ENCODE data around the gene RPS6KA1. TPM values are rescaled to one million over a fixed set of nuclear protein-coding genes. Genes with fewer than 3 reads are reported as not detected.

The RPS6KA1 gene
- total and polyA plus RNA-seq, 2 of the 13 experiments (the other 11 are each of a cell fraction or from before 2014, with no cell fraction given), result 19.6 to 24.2 TPM

DNA sequence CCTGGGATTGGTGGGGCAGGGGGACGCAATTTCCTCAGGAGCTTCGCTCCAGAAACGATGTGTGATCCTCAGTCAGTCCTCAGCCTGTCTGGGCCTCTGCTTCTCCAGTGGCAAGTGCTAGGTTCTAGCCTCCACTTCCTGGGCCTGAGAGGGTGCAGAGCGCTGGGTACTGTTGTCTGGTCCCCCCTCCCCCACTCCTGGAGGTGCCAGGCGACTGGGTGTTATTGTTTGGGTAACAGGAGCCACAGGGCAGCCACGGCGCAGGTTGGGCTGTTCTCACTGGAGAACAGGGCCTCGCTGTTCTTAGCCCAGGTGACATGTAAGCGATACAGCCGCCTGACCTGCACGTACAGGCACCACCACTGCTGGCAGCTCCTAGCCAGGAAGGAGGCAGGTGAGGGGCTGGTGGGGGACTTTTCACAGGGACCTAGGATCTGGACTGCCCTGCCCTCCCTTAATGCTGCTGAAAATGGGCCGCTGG is 2.1 kb downstream of the RPS6KA1 start (continued):
- TF ChIP-seq SP2 (CRISPR knock-in tag; IDR thresholded peaks at IDR 0.05) (no peak), MAZ (IDR thresholded peaks at IDR 0.05; ENCODE audit: borderline replicate concordance, low read depth, low read length) (no peak), MAZ (CRISPR knock-in tag; IDR thresholded peaks at IDR 0.05; ENCODE audit: low read depth) (0 out of 2 replicates have a peak, but pooled peaks have one; percentile 7), ZBTB38 (CRISPR knock-in tag; IDR thresholded peaks at IDR 0.05) (peak; percentile 53; the same call in 1 of the 2 replicates), ZNF552 (CRISPR knock-in tag; IDR thresholded peaks at IDR 0.05; ENCODE audit: borderline replicate concordance) (no peak), SALL2 (CRISPR knock-in tag; IDR thresholded peaks at IDR 0.05) (no peak), KDM5B (CRISPR knock-in tag; IDR thresholded peaks at IDR 0.05; ENCODE audit: borderline replicate concordance) (0 out of 2 replicates have a peak, but pooled peaks have one; percentile 40), GATAD1 (CRISPR knock-in tag; IDR thresholded peaks at IDR 0.05) (no peak), EED (CRISPR knock-in tag; IDR thresholded peaks at IDR 0.05) (0 out of 2 replicates have a peak, but pooled peaks have one; percentile 27), ZNF546 (CRISPR knock-in tag; conservative IDR thresholded peaks at IDR 0.05) (no peak), PRMT3 (CRISPR knock-in tag; IDR thresholded peaks at IDR 0.05; ENCODE audit: borderline replicate concordance, low read depth) (no peak), KAT7 (CRISPR knock-in tag; IDR thresholded peaks at IDR 0.05; ENCODE audit: borderline replicate concordance) (no peak), MAFF (IDR thresholded peaks at IDR 0.05; ENCODE audit: low read depth, low read length) (no peak)
- TF ChIP-seq, protein P1, sequence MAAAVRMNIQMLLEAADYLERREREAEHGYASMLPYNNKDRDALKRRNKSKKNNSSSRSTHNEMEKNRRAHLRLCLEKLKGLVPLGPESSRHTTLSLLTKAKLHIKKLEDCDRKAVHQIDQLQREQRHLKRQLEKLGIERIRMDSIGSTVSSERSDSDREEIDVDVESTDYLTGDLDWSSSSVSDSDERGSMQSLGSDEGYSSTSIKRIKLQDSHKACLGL (CRISPR knock-in tag; IDR thresholded peaks at IDR 0.05), result 0 out of 2 replicates have a peak, but pooled peaks have one; percentile 44
- TF ChIP-seq, protein P2, sequence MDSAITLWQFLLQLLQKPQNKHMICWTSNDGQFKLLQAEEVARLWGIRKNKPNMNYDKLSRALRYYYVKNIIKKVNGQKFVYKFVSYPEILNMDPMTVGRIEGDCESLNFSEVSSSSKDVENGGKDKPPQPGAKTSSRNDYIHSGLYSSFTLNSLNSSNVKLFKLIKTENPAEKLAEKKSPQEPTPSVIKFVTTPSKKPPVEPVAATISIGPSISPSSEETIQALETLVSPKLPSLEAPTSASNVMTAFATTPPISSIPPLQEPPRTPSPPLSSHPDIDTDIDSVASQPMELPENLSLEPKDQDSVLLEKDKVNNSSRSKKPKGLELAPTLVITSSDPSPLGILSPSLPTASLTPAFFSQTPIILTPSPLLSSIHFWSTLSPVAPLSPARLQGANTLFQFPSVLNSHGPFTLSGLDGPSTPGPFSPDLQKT (CRISPR knock-in tag; IDR thresholded peaks at IDR 0.05; ENCODE audit: borderline replicate concordance), result no peak
- TF ChIP-seq, protein P3, sequence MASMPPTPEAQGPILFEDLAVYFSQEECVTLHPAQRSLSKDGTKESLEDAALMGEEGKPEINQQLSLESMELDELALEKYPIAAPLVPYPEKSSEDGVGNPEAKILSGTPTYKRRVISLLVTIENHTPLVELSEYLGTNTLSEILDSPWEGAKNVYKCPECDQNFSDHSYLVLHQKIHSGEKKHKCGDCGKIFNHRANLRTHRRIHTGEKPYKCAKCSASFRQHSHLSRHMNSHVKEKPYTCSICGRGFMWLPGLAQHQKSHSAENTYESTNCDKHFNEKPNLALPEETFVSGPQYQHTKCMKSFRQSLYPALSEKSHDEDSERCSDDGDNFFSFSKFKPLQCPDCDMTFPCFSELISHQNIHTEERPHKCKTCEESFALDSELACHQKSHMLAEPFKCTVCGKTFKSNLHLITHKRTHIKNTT (CRISPR knock-in tag; IDR thresholded peaks at IDR 0.05), result no peak
- TF ChIP-seq, protein P4, sequence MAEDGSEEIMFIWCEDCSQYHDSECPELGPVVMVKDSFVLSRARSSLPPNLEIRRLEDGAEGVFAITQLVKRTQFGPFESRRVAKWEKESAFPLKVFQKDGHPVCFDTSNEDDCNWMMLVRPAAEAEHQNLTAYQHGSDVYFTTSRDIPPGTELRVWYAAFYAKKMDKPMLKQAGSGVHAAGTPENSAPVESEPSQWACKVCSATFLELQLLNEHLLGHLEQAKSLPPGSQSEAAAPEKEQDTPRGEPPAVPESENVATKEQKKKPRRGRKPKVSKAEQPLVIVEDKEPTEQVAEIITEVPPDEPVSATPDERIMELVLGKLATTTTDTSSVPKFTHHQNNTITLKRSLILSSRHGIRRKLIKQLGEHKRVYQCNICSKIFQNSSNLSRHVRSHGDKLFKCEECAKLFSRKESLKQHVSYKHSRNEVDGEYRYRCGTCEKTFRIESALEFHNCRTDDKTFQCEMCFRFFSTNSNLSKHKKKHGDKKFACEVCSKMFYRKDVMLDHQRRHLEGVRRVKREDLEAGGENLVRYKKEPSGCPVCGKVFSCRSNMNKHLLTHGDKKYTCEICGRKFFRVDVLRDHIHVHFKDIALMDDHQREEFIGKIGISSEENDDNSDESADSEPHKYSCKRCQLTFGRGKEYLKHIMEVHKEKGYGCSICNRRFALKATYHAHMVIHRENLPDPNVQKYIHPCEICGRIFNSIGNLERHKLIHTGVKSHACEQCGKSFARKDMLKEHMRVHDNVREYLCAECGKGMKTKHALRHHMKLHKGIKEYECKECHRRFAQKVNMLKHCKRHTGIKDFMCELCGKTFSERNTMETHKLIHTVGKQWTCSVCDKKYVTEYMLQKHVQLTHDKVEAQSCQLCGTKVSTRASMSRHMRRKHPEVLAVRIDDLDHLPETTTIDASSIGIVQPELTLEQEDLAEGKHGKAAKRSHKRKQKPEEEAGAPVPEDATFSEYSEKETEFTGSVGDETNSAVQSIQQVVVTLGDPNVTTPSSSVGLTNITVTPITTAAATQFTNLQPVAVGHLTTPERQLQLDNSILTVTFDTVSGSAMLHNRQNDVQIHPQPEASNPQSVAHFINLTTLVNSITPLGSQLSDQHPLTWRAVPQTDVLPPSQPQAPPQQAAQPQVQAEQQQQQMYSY (CRISPR knock-in tag; IDR thresholded peaks at IDR 0.05), result no peak
- TF ChIP-seq, protein P5, sequence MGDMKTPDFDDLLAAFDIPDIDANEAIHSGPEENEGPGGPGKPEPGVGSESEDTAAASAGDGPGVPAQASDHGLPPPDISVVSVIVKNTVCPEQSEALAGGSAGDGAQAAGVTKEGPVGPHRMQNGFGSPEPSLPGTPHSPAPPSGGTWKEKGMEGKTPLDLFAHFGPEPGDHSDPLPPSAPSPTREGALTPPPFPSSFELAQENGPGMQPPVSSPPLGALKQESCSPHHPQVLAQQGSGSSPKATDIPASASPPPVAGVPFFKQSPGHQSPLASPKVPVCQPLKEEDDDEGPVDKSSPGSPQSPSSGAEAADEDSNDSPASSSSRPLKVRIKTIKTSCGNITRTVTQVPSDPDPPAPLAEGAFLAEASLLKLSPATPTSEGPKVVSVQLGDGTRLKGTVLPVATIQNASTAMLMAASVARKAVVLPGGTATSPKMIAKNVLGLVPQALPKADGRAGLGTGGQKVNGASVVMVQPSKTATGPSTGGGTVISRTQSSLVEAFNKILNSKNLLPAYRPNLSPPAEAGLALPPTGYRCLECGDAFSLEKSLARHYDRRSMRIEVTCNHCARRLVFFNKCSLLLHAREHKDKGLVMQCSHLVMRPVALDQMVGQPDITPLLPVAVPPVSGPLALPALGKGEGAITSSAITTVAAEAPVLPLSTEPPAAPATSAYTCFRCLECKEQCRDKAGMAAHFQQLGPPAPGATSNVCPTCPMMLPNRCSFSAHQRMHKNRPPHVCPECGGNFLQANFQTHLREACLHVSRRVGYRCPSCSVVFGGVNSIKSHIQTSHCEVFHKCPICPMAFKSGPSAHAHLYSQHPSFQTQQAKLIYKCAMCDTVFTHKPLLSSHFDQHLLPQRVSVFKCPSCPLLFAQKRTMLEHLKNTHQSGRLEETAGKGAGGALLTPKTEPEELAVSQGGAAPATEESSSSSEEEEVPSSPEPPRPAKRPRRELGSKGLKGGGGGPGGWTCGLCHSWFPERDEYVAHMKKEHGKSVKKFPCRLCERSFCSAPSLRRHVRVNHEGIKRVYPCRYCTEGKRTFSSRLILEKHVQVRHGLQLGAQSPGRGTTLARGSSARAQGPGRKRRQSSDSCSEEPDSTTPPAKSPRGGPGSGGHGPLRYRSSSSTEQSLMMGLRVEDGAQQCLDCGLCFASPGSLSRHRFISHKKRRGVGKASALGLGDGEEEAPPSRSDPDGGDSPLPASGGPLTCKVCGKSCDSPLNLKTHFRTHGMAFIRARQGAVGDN (CRISPR knock-in tag; IDR thresholded peaks at IDR 0.05), result peak; percentile 28
